Calu3 (cell line): ENCODE data around the gene ANTXR2. TPM values are rescaled to one million over a fixed set of nuclear protein-coding genes. Genes with fewer than 3 reads are reported as not detected.

ENCODE experiments used
- BruUV-seq: library from RNA; stranded (reverse); fragments of 400-500 nt; replicated peaks from 2 replicates; lab custom pipeline; 2021; lab: Mats Ljungman, UMichigan
- CTCF ChIA-PET: fragments of 300-600 bp; sonication (Branson Sonifier 250); formaldehyde crosslinking; loops from one replicate; lab custom pipeline; 2022; ENCODE audit warnings: antibody characterized with exemption; lab: Charles Lee
- DNase-seq: peaks from one replicate; pipeline ENCODE4 v3.0.0; 2022
- H3K27ac Mint-ChIP-seq: one replicate; pipeline ENCODE4 v1.8.0; 2022; ENCODE audit warnings: mixed read lengths; ENCODE audit not compliant: unreplicated experiment
- H3K27me3 Mint-ChIP-seq: one replicate; pipeline ENCODE4 v1.8.0; 2022; ENCODE audit warnings: mixed read lengths; ENCODE audit not compliant: unreplicated experiment
- H3K36me3 Mint-ChIP-seq: one replicate; pipeline ENCODE4 v1.8.0; 2022; ENCODE audit warnings: mild to moderate bottlenecking, moderate library complexity, mixed read lengths; ENCODE audit not compliant: insufficient read depth, unreplicated experiment
- H3K4me1 Mint-ChIP-seq: one replicate; pipeline ENCODE4 v1.8.0; 2022; ENCODE audit warnings: mild to moderate bottlenecking, low read depth, mixed read lengths; ENCODE audit not compliant: unreplicated experiment
- H3K4me3 Mint-ChIP-seq: one replicate; pipeline ENCODE4 v1.8.0; 2022; ENCODE audit warnings: mild to moderate bottlenecking, low read depth, moderate library complexity, mixed read lengths; ENCODE audit not compliant: unreplicated experiment
- H3K9me3 Mint-ChIP-seq: one replicate; pipeline ENCODE4 v1.8.0; 2022; ENCODE audit warnings: low read depth, mixed read lengths; ENCODE audit not compliant: unreplicated experiment
- intact Hi-C: fragments of 100-400 bp; cut with micrococcal nuclease; formaldehyde crosslinking; loops from one replicate; pipeline ENCODE4 v1.10.0; 2022; ENCODE audit not compliant: unreplicated experiment
- total RNA-seq: library from RNA; stranded (reverse); gene quantifications from 2 replicates; pipeline ENCODE4 v1.2.3, GENCODE V29; 2022
- TF ChIP-seq, protein P1 (sequence below): fragments of 200-600 bp; IDR thresholded peaks from one replicate; pipeline ENCODE4 v1.8.0; 2022; ENCODE audit warnings: antibody characterized with exemption; ENCODE audit not compliant: unreplicated experiment

The ANTXR2 gene
- total RNA-seq, 1 experiment from 2014 or later, result 23.6 TPM

DNA sequence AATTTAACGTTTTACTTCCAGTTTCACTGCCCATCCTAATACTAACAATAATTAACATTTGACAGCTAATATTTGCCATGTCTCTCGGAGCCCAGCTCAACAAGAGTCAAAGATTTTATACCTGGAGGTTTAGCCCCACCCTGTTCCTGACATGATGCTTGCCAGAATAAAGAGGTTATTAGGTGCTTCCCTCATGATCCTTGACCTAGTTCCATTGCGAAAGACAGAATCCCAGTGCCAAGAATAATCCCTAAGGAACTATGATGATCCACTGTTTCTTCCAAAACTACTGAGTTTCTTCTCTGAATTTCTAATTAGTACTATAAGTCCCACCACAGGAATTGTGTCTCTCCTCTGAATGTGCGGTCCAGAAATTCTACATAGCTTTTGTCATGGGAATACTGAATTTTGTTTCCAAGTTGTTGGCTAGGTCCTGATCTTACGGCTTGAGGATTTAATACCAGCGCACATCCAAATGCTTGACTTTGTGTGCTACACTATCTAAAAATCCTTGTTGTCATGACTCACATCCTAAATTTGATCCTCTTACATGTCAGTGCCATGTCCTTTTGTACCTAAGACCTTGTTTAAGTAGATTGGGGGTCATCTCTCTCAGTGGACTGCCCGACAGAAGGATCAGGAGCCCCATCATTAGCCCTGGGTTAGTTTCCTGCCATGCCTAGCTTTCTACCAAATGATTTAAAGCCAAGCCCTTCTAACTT, 23.1 kb downstream of the ANTXR2 start:
- Mint-ChIP-seq H3K9me3 (no peaks in the 10 kb centered on the region), H3K4me3 (no peak overlapping the region), H3K27me3 (no peaks in the 10 kb centered on the region), H3K4me1 (peaks cover 8% of the 10 kb centered on the region), H3K27ac (no peak overlapping the region), H3K36me3 (peaks cover 5% of the 10 kb centered on the region)
- CTCF ChIA-PET, result no interaction called here
- intact Hi-C loops, result no loop called here
- no peak for DNase-seq
- TF ChIP-seq, protein P1, sequence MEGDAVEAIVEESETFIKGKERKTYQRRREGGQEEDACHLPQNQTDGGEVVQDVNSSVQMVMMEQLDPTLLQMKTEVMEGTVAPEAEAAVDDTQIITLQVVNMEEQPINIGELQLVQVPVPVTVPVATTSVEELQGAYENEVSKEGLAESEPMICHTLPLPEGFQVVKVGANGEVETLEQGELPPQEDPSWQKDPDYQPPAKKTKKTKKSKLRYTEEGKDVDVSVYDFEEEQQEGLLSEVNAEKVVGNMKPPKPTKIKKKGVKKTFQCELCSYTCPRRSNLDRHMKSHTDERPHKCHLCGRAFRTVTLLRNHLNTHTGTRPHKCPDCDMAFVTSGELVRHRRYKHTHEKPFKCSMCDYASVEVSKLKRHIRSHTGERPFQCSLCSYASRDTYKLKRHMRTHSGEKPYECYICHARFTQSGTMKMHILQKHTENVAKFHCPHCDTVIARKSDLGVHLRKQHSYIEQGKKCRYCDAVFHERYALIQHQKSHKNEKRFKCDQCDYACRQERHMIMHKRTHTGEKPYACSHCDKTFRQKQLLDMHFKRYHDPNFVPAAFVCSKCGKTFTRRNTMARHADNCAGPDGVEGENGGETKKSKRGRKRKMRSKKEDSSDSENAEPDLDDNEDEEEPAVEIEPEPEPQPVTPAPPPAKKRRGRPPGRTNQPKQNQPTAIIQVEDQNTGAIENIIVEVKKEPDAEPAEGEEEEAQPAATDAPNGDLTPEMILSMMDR, result no peak
- no TSS peak for BruUV-seq

DNA sequence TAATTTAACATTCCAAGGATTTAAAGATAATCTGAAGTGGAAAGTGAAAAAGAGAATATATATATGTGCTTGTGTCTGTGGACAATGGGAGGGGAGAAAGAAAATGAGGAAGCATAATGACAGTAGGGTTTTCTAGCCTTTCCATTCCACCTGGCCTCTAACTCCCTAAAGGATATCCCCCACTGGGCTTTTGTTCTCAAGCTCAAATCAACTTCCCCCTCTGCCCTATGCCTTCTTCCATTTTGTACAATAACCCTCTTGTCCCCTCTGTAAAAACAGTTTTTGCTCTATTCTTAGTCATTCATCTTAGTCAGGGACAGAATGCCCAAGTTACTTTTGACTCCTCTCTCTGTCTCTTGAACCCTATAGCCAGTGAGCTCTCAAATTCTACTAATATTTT, 23.6 kb downstream of the ANTXR2 start:
- CTCF ChIA-PET, result no interaction called here
- no peak overlapping the region for H3K27ac Mint-ChIP-seq
- no peak overlapping the region for H3K4me3 Mint-ChIP-seq
- peaks cover 8% of the 10 kb centered on the region for H3K4me1 Mint-ChIP-seq
- no peak for DNase-seq
- intact Hi-C loops, result no loop called here
- H3K36me3 Mint-ChIP-seq, result peaks cover 4% of the 10 kb centered on the region
- no peaks in the 10 kb centered on the region for H3K27me3 Mint-ChIP-seq
- no peaks in the 10 kb centered on the region for H3K9me3 Mint-ChIP-seq
- no TSS peak for BruUV-seq
- TF ChIP-seq, protein P1, result no peak

DNA sequence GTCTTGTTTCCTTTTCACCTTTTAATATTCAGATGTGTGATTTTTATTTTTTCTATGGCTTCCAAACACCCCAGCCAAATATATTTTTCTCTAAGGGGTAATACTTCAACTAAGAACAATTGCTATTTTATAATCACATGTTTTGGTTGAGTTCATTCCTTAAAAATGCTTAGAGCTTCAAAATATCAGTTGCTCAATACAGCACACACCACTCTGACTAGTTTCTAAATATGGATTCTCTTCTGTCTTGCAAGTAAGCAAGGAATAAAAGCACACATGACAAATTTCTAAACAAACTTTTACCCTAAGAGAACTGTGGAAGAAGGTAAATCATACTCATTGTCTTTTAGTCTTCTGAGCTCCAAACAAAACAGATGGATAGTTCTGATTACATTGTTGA, 27.2 kb downstream of the ANTXR2 start:
- Mint-ChIP-seq H3K4me3 (no peak overlapping the region), H3K27me3 (no peaks in the 10 kb centered on the region), H3K36me3 (no peaks in the 10 kb centered on the region), H3K27ac (no peak overlapping the region), H3K9me3 (no peaks in the 10 kb centered on the region), H3K4me1 (peaks cover 8% of the 10 kb centered on the region)
- TF ChIP-seq, protein P1, result no peak
- DNase-seq, result no peak
- CTCF ChIA-PET, result interaction anchor here (0.7 kb wide), 1 partner anchor 631 kb away, joined by 3 read pairs; no protein-coding TSS in a partner anchor
- no TSS peak for BruUV-seq
- intact Hi-C loops, result no loop called here

DNA sequence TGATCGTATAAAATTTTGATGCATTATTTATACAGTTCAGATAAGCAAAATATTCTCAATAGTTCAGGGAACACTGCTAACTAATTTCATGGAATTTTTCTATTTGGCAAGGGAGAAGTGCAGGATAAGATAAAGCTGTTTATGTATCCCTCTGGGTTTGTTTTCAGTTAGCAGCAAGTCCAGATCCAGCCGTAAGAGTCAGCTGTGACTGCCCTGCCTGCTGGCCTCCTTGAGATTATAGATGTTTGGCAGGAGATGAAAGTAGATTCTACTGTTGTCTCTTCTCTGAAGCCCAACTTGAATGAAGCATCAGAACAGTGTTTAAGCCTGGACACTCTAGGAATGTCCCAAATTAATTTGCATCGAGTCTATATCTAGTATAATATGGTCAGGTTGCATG, 29.5 kb downstream of the ANTXR2 start:
- no peaks in the 10 kb centered on the region for H3K4me1 Mint-ChIP-seq
- no peaks in the 10 kb centered on the region for H3K27me3 Mint-ChIP-seq
- DNase-seq, result no peak
- no peaks in the 10 kb centered on the region for H3K36me3 Mint-ChIP-seq
- no peak overlapping the region for H3K27ac Mint-ChIP-seq
- TF ChIP-seq, protein P1, result no peak
- no peak overlapping the region for H3K4me3 Mint-ChIP-seq
- BruUV-seq, result no TSS peak
- CTCF ChIA-PET, result no interaction called here
- intact Hi-C loops, result no loop called here
- no peaks in the 10 kb centered on the region for H3K9me3 Mint-ChIP-seq
